K562 (cell line): ENCODE results near the gene TNFAIP1. TPM values are rescaled to one million over a fixed set of nuclear protein-coding genes. Genes with fewer than 3 reads are reported as not detected.

Experiments
- ATAC-seq: fragments of 200-7000 bp; cut with Tn5 transposase; 3 replicates; pipeline ENCODE4 v1.9.1; 2020; ENCODE audit warnings: moderate library complexity
- BruUV-seq: library from RNA; stranded (reverse); fragments of 400-500 nt; replicated peaks from 2 replicates; lab custom pipeline; 2021; lab: Mats Ljungman, UMichigan
- CTCF ChIA-PET: fragments of 300-600 bp; formaldehyde crosslinking; extraction: SDS; loops from one replicate; lab custom pipeline; 2021; ENCODE audit warnings: low intra/inter-chr PET ratio; lab: Yijun Ruan, JAX
- POLR2A ChIA-PET: fragments of 300-600, 350-650 bp; sonication (Branson Sonifier 250); formaldehyde crosslinking; extraction: SDS; loops from one replicate; lab custom pipeline; 2021; ENCODE audit warnings: antibody characterized with exemption, inconsistent platforms; lab: Yijun Ruan, JAX
- DNase-seq, 4 experiments: peaks; one replicate each; pipeline versions ENCODE4 v3.0.0 to v3.0.0-alpha.2; 2011 to 2018; ENCODE audit warnings: low spot score in 3 of 4, mixed read lengths in 3 of 4; ENCODE audit errors: extremely low read depth in 1 of 4
- FAIRE-seq: peaks from 2 replicates; lab custom pipeline; 2011; peaks lifted over from hg19 to GRCh38; lab: Jason Lieb, UNC
- H2AFZ ChIP-seq: 2 replicates; pipeline ENCODE4 v1.6.0; 2011; ENCODE audit warnings: low read depth, low read length, control low read depth, inconsistent platforms
- H3K27ac ChIP-seq: fragments of 200-600 bp; 3 replicates; pipeline ENCODE4 v1.8.0; 2011; ENCODE audit warnings: low read depth, mild to moderate bottlenecking, control low read depth, inconsistent platforms, low read length, moderate library complexity, mixed read lengths; ENCODE audit errors: extremely low read depth
- H3K27me3 ChIP-seq, 2 experiments: fragments of 300-600 bp in 1 of 2; 2 replicates in 1 of 2; 3 replicates in 1 of 2; pipeline versions ENCODE4 v1.6.0 to v1.8.0; 2011; ENCODE audit warnings: inconsistent platforms in 2 of 2, low read length in 2 of 2, mild to moderate bottlenecking in 1 of 2, mixed read lengths in 1 of 2, moderate library complexity in 1 of 2; ENCODE audit not compliant: control insufficient read depth in 2 of 2, insufficient read depth in 2 of 2
- H3K36me3 ChIP-seq: fragments of 300-600 bp; 3 replicates; pipeline ENCODE4 v1.8.0; 2011; ENCODE audit warnings: mild to moderate bottlenecking, low read length, inconsistent platforms; ENCODE audit not compliant: control insufficient read depth, insufficient read depth
- H3K4me1 ChIP-seq, 2 experiments: fragments of 200-600 bp in 1 of 2; replicated peaks in 1 of 2; 2 replicates in 1 of 2; 3 replicates in 1 of 2; pipeline versions ENCODE4 v1.5.1 to v1.8.0; 2011; ENCODE audit warnings: inconsistent platforms in 2 of 2, low read length in 2 of 2, mild to moderate bottlenecking in 1 of 2, mixed read lengths in 1 of 2, moderate library complexity in 1 of 2; ENCODE audit not compliant: control insufficient read depth in 2 of 2, insufficient read depth in 2 of 2
- H3K4me2 ChIP-seq: 2 replicates; pipeline ENCODE4 v1.6.1; 2011; ENCODE audit warnings: low read length, control low read depth, inconsistent platforms, mixed read lengths; ENCODE audit not compliant: insufficient read depth
- H3K4me3 ChIP-seq: fragments of 200-600 bp; sonication (generic), shearing (Covaris generic); 2 replicates; pipeline ENCODE4 v1.5.1; 2016; ENCODE audit warnings: control low read depth, inconsistent platforms
- H3K79me2 ChIP-seq: fragments of 200-600 bp; 3 replicates; pipeline ENCODE4 v1.8.0; 2011; ENCODE audit warnings: low read length, inconsistent platforms; ENCODE audit not compliant: control insufficient read depth, insufficient read depth
- H3K9ac ChIP-seq, 2 experiments: 2 replicates each; pipeline versions ENCODE4 v1.6.0 to v1.6.1; 2011; ENCODE audit warnings: low read depth in 2 of 2, low read length in 2 of 2, control low read depth in 1 of 2, inconsistent platforms in 1 of 2, mild to moderate bottlenecking in 1 of 2, mixed read lengths in 1 of 2; ENCODE audit not compliant: insufficient read depth in 1 of 2
- H3K9me1 ChIP-seq: one replicate; pipeline ENCODE4 v1.6.0; 2011; ENCODE audit warnings: inconsistent platforms, mild to moderate bottlenecking, low read length, moderate library complexity; ENCODE audit not compliant: control insufficient read depth, insufficient read depth
- H3K9me3 ChIP-seq: replicated peaks from 2 replicates; pipeline ENCODE4 v1.5.1; 2011; ENCODE audit warnings: low read depth, low read length, inconsistent platforms; ENCODE audit not compliant: control insufficient read depth, insufficient read depth
- H4K20me1 ChIP-seq: replicated peaks from 2 replicates; pipeline ENCODE4 v1.6.1; 2011; ENCODE audit warnings: low read length, inconsistent platforms, mixed read lengths; ENCODE audit not compliant: control insufficient read depth, insufficient read depth
- AFF1 ChIP-seq, 2 experiments: fragments of 450-650 bp; IDR thresholded peaks; 2 replicates each; pipeline ENCODE4 v1.6.1; 2018; ENCODE audit warnings: mild to moderate bottlenecking in 2 of 2, low read depth in 1 of 2; ENCODE audit not compliant: partially characterized antibody in 2 of 2
- CHD1 ChIP-seq: fragments of 200-600 bp; sonication (generic); IDR thresholded peaks from one replicate; pipeline ENCODE4 v1.6.1; 2012; ENCODE audit warnings: mild to moderate bottlenecking, moderate library complexity, low read length, inconsistent platforms
- GABPA ChIP-seq: fragments of 200-800 bp; sonication (Bioruptor generic); conservative IDR thresholded peaks from 2 replicates; pipeline ENCODE4 v1.6.1; 2016; ENCODE audit warnings: low read depth, missing genetic modification characterization, missing compliant biosample characterization
- SRF ChIP-seq, 2 experiments: fragments of 250-450, 450-650 bp in 1 of 2; sonication (Bioruptor Pico) in 1 of 2; sonication (generic) in 1 of 2; formaldehyde crosslinking; IDR thresholded peaks; 2 replicates each; pipeline versions ENCODE4 v1.5.0 to v1.5.1; 2020 to 2022; ENCODE audit warnings: mild to moderate bottlenecking in 1 of 2, missing genetic modification reagents in 1 of 2
- STAG1 ChIP-seq: sonication (generic); formaldehyde crosslinking; IDR thresholded peaks from 2 replicates; pipeline ENCODE4 v1.5.0; 2020; ENCODE audit warnings: missing genetic modification reagents, borderline replicate concordance
- WGBS: fragments of 100-300 bp; shearing (Covaris generic); methylation state at CpG from one replicate; pipeline ENCODE4 v1.1.6; 2016; ENCODE audit warnings: low coverage, mixed read lengths; ENCODE audit not compliant: insufficient coverage; ENCODE audit errors: missing lambda C conversion rate; 5-methylcytosine and 5-hydroxymethylcytosine counted together
- in situ Hi-C: fragments of 300-500 bp; cut with MboI; formaldehyde crosslinking; loops from 4 replicates; pipeline ENCODE4 v1.15.0; 2018; ENCODE audit warnings: inconsistent platforms, mixed read lengths
- intact Hi-C: fragments of 100-400 bp; cut with micrococcal nuclease; formaldehyde crosslinking; loops from 2 replicates; pipeline ENCODE4 v1.14.2; 2022
- polyA plus RNA-seq, 8 experiments: library from polyadenylated mRNA; depleted of rRNA in 4 of 8; stranded (reverse) in 5 of 8; unstranded in 3 of 8; fragments of >200 nt; fragmentation: Nextera tagmentation in 2 of 8; fragmentation: Illumina TruSeq in 1 of 8; extraction: Ambion mirVana in 2 of 8; extraction: Trizol in 1 of 8; gene quantifications; 2 replicates each; pipeline versions ENCODE4 v1.2.1 to v1.2.3, GENCODE V29; 2011 to 2014; ENCODE audit warnings: inconsistent platforms in 1 of 8, missing spikeins in 1 of 8
- total RNA-seq, 7 experiments: library from RNA; depleted of rRNA in 6 of 7; stranded (reverse); fragments of >200 nt in 6 of 7; fragmentation: Illumina TruSeq in 2 of 7; extraction: Trizol in 2 of 7; gene quantifications; 2 replicates each; pipeline versions ENCODE4 v1.2.1 to v1.2.3, GENCODE V29; 2011 to 2021; ENCODE audit warnings: low replicate concordance in 1 of 7

Gene TNFAIP1
- total and polyA plus RNA-seq, 9 of the 15 experiments (the other 6 are each of a cell fraction or from before 2014, with no cell fraction given), result 2.1 to 20.1 (median 8.2) TPM

GRCh38 chr17:28357901-28358197 is 22.3 kb downstream of the TNFAIP1 start:
- Histone ChIP-seq H3K4me3 (peak overlapping the region; percentile 99), H3K9me1 (no peaks in the 10 kb centered on the region), H3K9me3 (no peaks in the 10 kb centered on the region), H4K20me1 (no peaks in the 10 kb centered on the region), H3K36me3 (peaks cover 67% of the 10 kb centered on the region), H3K4me1 (peaks cover 5 to 10% of the 10 kb centered on the region in 2 experiments; a peak in 3 of 5 replicates), H3K9ac (peak overlapping the region; percentile 95 to 96), H3K79me2 (peaks cover 34% of the 10 kb centered on the region), H3K27ac (peak overlapping the region; percentile 89), H2AFZ (peak overlapping the region; percentile 96), H3K4me2 (peak overlapping the region; percentile 91), H3K27me3 (no peaks in the 10 kb centered on the region)
- intact Hi-C loops, result no loop called here
- TF ChIP-seq AFF1 (IDR thresholded peaks at IDR 0.05; ENCODE audit: low read depth in 1 of 2, partially characterized antibody in 2 of 2) (peak in 1 of 2 experiments; percentile 1), GABPA (tag) (0 out of 2 replicates have a peak, but pooled peaks have one; percentile 83), STAG1 (no peak), CHD1 (peak; percentile 30), SRF (CRISPR knock-in tag; IDR thresholded peaks at IDR 0.05) (no peak)
- ChIA-PET POLR2A (interaction anchor here (0.6 to 4.0 kb wide), 13 partner anchors 8 to 707 kb away, joined by 3 to 31 read pairs (median 5); partner anchors contain the start of genes IFT20, TNFAIP1 and VTN), CTCF (no interaction called here)
- DNase-seq (no peak), FAIRE-seq (no peak), ATAC-seq (no peak)
- no TSS peak for BruUV-seq
- WGBS, result 0% methylated on average over 4 of the region's 4 CpGs
- in situ Hi-C loops, result no loop called here
